GM18508 (cell line): ENCODE measurements around the gene LGALS7B.
"Not testable (repeated sequence)": the region's sequence is repeated elsewhere in the genome, so short reads cannot be mapped to it uniquely, and the experiment has no call there.

Source experiments
- ATAC-seq: cut with Tn5 transposase; IDR thresholded peaks from one replicate; pipeline ENCODE4 v1.9.1; 2021; ENCODE audit warnings: moderate number of reproducible peaks; ENCODE audit not compliant: insufficient read depth, unreplicated experiment

Gene LGALS7B

GRCh38 chr19:38788478-38789243 is at the start of gene LGALS7B:
LGALS7B (plus strand) TSS chr19:38789200; CDS start chr19:38789227, 27 bp downstream.
- no peak for ATAC-seq

DNA sequence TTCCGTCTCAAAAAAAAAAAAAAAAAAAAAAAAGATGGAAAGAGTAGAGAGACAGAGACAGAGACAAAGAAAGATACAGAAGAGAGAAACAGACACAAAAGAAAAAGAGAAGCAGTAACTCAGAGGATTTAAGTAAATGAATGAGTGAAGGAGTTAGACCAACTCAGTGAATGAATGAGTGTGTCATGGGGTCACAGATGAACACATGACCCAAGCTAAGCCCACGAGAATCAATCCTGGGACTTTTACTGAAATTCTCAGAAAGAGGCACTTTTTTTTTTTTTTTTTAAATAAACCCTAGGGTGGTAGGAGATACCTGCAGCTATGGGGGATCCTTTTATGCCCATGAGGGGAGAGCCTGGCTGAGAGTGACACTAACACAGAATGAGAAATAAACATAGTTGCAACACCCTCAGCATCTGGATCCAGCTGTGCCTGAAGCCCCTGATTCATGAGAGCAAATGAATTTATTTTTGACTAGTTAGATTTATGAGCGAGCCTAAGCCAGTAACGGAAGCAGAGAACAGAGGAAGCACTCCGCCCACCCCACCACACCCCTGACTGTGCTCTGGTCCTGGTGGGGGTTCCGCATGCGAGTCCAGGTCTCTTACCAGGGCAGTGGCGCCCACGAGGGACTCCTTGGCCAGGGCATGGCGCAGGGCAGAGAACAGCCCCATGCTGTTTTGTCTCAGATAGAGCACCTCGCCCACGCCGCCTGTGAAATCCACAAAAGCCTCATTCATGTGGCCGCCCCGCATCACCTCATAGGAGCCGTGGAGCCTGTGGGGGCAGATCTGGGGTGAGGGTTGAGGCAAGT is 49.4 kb upstream of the LGALS7B start:
- no peak for ATAC-seq

- no peak for ATAC-seq
These were observed 48.8 kb upstream of the LGALS7B start for GRCh38 chr19:38740257-38740592.

GRCh38 chr19:38740932-38741331 is 48.1 kb upstream of the LGALS7B start:
- no peak for ATAC-seq

DNA sequence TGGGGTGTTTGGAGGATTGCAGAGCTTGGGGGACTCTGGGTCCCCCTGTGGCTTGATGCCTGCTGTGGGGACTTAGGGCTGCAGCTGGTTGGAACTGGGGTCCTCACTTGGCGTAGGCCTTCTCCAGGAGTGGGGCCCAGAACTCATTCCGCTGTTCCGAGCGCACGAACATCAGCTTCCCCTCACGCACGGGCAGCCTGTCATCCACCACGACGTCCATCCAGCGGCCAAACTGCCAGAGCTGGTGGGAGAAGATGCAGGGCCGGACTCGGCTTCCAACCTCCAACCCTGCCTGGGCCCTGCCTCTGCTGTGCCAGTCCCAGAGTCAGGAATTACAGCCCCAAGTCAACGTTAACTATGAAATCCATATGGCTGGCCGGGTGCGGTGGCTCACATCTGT is 47.3 kb upstream of the LGALS7B start:
- ATAC-seq, result no peak

DNA sequence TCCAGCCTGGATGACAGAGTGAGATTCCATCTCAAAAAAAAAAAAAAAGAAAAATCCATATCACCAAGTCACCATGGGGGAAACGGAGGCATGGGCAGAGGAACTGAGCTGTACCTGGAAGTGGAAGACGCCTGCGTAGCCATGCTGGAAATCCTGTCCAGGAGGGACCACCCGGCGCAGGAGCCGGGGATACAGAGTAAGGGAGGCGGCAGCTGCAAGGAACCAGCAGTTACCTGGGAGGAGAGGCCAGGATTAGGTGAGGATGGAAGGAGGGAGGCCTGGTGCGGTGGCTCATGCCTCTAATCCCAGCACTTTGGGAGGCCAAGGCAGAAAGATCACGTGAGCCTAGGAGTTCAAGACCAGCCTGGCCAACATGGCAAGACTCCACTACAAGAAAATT is 46.7 kb upstream of the LGALS7B start:
- no peak for ATAC-seq

- no peak for ATAC-seq
These were observed 46.1 kb upstream of the LGALS7B start for GRCh38 chr19:38742906-38743305.

DNA sequence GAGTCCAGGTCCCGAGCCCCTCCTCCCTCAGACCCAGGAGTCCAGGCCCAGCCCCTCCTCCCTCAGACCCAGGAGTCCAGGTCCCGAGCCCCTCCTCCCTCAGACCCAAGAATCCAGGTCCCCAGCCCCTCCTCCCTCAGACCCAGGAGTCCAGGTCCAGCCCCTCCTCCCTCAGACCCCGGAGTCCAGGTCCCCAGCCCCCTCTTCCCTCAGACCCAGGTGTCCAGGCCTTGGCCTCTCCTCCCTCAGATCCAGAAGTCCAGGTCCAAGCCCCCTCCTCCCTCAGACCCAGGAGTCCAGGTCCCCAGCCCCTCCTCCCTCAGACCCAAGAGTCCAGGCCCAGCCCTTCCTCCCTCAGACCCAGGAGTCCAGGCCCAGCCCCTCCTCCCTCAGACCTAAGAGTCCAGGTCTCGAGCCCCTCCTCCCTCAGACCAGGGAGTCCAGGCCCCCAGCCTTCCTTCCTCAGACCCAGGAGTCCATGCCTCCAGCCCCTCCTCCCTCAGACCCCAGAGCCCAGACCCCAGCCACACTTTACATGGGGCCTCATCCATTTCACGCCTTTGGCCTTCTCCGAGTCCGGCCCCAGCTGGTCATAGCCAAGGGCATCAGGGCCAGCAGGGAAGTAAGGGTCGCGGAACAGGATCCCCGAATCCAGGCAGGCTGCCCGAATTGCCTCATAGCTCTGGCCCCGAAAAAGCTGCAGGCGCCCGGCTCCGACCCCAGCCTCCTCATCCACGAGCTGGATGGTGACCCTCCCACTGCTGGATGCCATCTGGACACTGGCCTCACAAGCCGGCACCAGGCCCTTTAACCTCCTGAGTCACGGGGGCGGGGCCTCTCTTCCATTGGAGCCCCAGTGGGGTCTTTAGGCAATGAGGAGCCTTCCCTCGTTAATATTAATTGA is 45.4 kb upstream of the LGALS7B start:
- ATAC-seq, result no peak

DNA sequence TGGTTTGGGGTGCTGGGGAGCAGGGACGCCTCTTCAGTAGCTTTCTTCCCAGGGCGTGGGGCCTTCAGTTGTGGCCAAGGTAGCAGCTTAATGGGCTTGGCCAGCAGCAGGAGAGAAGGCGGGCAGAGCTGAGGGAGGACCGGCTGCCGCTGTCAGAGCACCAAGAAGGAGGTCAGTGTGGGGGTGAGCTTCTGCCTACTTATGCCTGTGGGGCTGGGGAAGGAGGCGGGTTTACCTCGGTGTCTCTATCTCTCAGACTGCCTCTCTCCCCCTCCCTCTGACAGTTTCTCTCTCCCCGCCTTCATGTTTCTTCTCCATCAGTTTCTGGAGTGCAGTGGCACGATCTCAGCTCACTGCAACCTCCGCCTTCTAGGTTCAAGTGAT is 44.7 kb upstream of the LGALS7B start, which contains the start of gene CAPN12:
TSS of gene CAPN12 (minus strand) at position 177 of the 384 bp plus-strand sequence. CDS start 309 bp downstream, outside the sequence.
- no peak for ATAC-seq

GRCh38 chr19:38744874-38745273 is 44.1 kb upstream of the LGALS7B start:
- ATAC-seq, result no peak

DNA sequence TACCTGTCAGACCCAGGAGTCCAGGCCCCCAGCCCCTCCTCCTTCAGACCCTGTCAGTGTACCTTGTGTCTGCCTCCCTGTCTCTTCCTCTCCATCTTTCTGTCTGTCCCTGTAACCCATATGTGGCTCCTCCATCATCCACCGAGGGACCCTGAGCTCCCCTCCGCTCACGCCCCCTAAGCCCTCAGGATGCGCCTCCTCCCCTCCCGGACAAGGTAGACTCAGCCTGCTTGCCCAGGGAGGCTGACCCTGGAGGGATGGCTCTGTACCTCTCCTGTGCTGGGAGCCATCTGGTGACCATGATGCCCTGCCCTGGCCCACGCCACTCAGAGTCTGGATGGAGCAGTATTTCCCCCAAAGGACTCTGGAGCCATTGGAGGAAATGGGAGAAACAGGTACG is 43.7 kb upstream of the LGALS7B start:
- no peak for ATAC-seq

DNA sequence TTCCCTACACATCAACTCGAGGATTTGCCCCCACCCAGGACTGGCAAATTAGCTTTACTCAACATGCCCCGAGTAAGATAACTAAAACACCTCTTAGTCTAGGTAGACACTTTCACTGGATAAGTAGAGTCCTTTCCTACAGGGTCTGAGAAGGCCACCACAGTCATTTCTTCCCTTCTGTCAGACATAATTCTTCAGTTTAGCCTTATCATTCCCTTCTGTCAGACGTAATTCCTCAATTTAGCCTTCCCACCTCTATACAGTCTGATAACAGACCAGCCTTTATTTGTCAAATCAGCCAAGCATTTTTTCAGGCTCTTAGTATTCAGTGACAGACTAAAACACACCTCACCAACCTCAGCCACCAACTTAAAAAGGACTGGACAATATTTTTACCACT is 35.2 kb upstream of the LGALS7B start:
- ATAC-seq, result not testable (repeated sequence)

GRCh38 chr19:38754196-38754595 is 34.8 kb upstream of the LGALS7B start:
- not testable (repeated sequence) for ATAC-seq

GRCh38 chr19:38759590-38760003 is 29.4 kb upstream of the LGALS7B start:
- ATAC-seq, result no peak

- not testable (repeated sequence) for ATAC-seq
These were observed 28.0 kb upstream of the LGALS7B start for GRCh38 chr19:38760805-38761517.

DNA sequence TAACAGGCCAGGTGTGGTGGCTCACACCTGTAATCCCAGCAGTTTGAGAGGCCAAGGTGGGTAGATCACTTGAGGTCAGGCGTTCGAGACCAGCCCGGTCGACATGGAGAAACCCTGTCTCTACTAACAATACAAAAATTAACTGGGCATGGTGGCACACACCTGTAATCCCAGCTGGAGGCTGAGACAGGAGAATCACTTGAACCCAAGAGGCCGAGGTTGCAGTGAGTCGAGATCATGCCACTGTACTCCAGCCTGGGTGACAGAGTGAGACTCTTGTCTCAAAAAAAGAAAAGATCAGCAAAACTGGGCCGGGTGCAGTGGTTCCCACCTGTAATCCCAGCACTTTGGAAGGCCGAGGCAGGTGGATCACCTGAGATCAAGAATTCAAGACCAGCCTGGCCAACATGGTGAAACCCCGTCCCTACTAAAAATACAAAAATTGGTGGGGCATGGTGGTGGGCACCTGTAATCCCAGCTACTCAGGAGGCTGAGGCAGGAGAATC is 27.1 kb upstream of the LGALS7B start:
- not testable (repeated sequence) for ATAC-seq

GRCh38 chr19:38763795-38764220 is 25.2 kb upstream of the LGALS7B start:
- no peak for ATAC-seq

DNA sequence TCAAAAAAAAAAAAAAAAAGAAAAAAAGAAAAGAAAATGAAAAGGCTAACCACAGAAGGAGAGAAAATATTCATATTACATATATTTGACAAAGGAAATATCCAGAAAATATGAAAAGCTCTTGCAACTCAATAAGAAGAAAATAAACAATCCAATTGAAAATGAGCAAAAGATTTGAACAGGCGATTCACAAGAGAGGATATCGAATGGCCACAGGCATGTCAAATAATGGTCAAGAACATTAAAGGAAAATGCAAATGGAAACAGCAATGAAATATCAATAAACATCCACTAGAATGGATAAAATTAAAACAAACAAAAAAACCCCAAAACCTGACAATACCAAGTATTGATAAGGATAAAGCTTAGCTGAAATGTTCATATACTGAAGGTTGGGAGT is 23.8 kb upstream of the LGALS7B start:
- ATAC-seq, result no peak

DNA sequence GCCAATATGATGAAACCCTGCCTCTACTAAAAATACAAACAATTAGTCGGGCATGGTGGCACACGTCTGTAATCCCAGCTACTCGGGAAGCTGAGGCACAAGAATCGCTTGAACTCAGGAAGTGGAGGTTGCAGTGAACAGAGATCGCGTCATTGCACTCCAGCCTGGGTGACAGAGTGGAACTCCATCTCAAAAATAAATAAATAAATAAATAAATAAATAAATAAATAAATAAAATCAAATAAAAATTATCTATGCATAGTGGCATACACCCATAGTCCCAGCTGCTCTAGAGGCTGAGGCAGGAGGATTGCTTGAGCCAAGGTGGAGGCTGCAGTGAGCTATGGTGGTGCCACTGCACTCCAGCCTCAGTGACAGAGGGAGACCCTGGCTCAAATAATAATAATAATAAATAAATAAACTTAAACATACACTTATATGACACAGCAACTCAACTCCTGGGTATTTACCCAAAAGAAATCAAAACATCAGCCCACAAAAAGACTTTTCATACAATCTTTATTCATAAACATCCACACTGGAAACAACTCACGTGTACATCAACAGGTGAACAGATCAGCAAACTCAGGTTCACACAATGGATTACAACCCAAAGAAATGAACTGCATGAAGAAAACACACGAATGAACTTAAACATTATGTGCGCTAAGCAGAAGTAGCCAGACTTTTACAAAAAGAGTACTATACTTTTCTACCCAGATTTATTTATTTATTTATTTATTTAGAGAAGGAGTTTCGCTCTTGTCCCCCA is 22.5 kb upstream of the LGALS7B start:
- ATAC-seq, result no peak
